ENCODE results near the gene NCAPG2.
"Not testable (repeated sequence)": the region's sequence is repeated elsewhere in the genome, so short reads cannot be mapped to it uniquely, and the experiment has no call there.

NCAPG2 gene

GRCh38 chr7:158706273-158706704 is 1.7 kb upstream of the NCAPG2 start:
- no peak for DNase-seq

- peak; percentile 66 for DNase-seq
Observed at GRCh38 chr7:158705234-158705850, 738 bp upstream of the NCAPG2 start.

GRCh38 chr7:158703679-158704523 is 703 bp downstream of the NCAPG2 start:
- not testable (repeated sequence) for DNase-seq

- no peak for DNase-seq
Observed at GRCh38 chr7:158702944-158703343, 1.7 kb downstream of the NCAPG2 start.

GRCh38 chr7:158702196-158702595 is 2.4 kb downstream of the NCAPG2 start:
- no peak for DNase-seq

- DNase-seq = no peak
Observed at GRCh38 chr7:158700008-158700407, 4.6 kb downstream of the NCAPG2 start.

- no peak for DNase-seq
Observed at GRCh38 chr7:158699341-158699740, 5.3 kb downstream of the NCAPG2 start.

- no peak for DNase-seq
Observed at GRCh38 chr7:158698657-158699195, 5.9 kb downstream of the NCAPG2 start.

- not testable (repeated sequence) for DNase-seq
Observed at GRCh38 chr7:158697597-158697996, 7.0 kb downstream of the NCAPG2 start.

- peak; percentile 55 for DNase-seq
Observed at GRCh38 chr7:158695726-158696452, 8.7 kb downstream of the NCAPG2 start.

- no peak for DNase-seq
Observed at GRCh38 chr7:158695056-158695455, 9.5 kb downstream of the NCAPG2 start.

GRCh38 chr7:158694650-158695049 is 10.0 kb downstream of the NCAPG2 start:
- DNase-seq = no peak

GRCh38 chr7:158689488-158689887 is 15.1 kb downstream of the NCAPG2 start:
- no peak for DNase-seq

- DNase-seq = no peak
Observed at GRCh38 chr7:158687406-158687805, 17.2 kb downstream of the NCAPG2 start.

GRCh38 chr7:158685693-158686092 is 18.9 kb downstream of the NCAPG2 start:
- DNase-seq = no peak

GRCh38 chr7:158684329-158684728 is 20.3 kb downstream of the NCAPG2 start:
- DNase-seq = no peak

GRCh38 chr7:158683541-158683940 is 21.1 kb downstream of the NCAPG2 start:
- no peak for DNase-seq

- DNase-seq = no peak
Observed at GRCh38 chr7:158682456-158682855, 22.1 kb downstream of the NCAPG2 start.

GRCh38 chr7:158680754-158681153 is 23.9 kb downstream of the NCAPG2 start:
- no peak for DNase-seq

- DNase-seq = no peak
Observed at GRCh38 chr7:158676906-158677305, 27.7 kb downstream of the NCAPG2 start.

- no peak for DNase-seq
Observed at GRCh38 chr7:158676171-158676840, 28.3 kb downstream of the NCAPG2 start.

GRCh38 chr7:158672975-158673374 is 31.6 kb downstream of the NCAPG2 start:
- no peak for DNase-seq

- DNase-seq = not testable (repeated sequence)
Observed at GRCh38 chr7:158668086-158668485, 36.5 kb downstream of the NCAPG2 start.
